GM12878 (cell line): ENCODE measurements around the gene TBC1D22B. TPM values are rescaled to one million over a fixed set of nuclear protein-coding genes. Genes with fewer than 3 reads are reported as not detected.

Experiments used
- ATAC-seq: fragments of 200-7000 bp; cut with Tn5 transposase; 3 replicates; pipeline ENCODE4 v1.9.1; 2020; ENCODE audit warnings: mild to moderate bottlenecking, moderate library complexity
- BruUV-seq: library from RNA; stranded (reverse); fragments of 400-500 nt; replicated peaks from 2 replicates; lab custom pipeline; 2021; lab: Mats Ljungman, UMichigan
- CTCF ChIA-PET: fragments of 300-600 bp; sonication (Branson Sonifier 250); formaldehyde crosslinking; extraction: SDS; loops from one replicate; lab custom pipeline; 2021; ENCODE audit warnings: inconsistent platforms; lab: Yijun Ruan, JAX
- POLR2A ChIA-PET: fragments of 350-600 bp; formaldehyde crosslinking; extraction: SDS; loops from one replicate; lab custom pipeline; 2021; ENCODE audit warnings: inconsistent platforms; lab: Charles Lee
- RAD21 ChIA-PET: fragments of 300-600 bp; sonication (Branson Sonifier 250); formaldehyde crosslinking; loops from one replicate; lab custom pipeline; 2023; ENCODE audit warnings: antibody characterized with exemption; ENCODE audit not compliant: unreplicated experiment; lab: Charles Lee
- SMC1A ChIA-PET: fragments of 300-600 bp; sonication (Branson Sonifier 250); formaldehyde crosslinking; loops from one replicate; lab custom pipeline; 2023; ENCODE audit not compliant: unreplicated experiment, uncharacterized antibody; lab: Charles Lee
- DNase-seq: peaks from one replicate; pipeline ENCODE4 v3.0.0-alpha.2; 2011; ENCODE audit warnings: low read depth, low spot score
- FAIRE-seq: peaks from 3 replicates; lab custom pipeline; 2011; peaks lifted over from hg19 to GRCh38; lab: Jason Lieb, UNC
- H2AFZ ChIP-seq: 2 replicates; pipeline ENCODE4 v1.6.0; 2011; ENCODE audit warnings: low read depth, low read length, control low read depth; ENCODE audit not compliant: control insufficient read depth
- H3K27ac ChIP-seq: 2 replicates; pipeline ENCODE4 v1.5.1; 2011; ENCODE audit warnings: control low read depth; ENCODE audit not compliant: control insufficient read depth, insufficient read depth
- H3K27me3 ChIP-seq, 2 experiments: replicated peaks in 1 of 2; 2 replicates each; pipeline versions ENCODE4 v1.6.0 to v1.6.1; 2011; ENCODE audit warnings: low read length in 1 of 2; ENCODE audit not compliant: control insufficient read depth in 2 of 2, insufficient read depth in 2 of 2
- H3K36me3 ChIP-seq, 2 experiments: 2 replicates each; pipeline ENCODE4 v1.5.1; 2011; ENCODE audit warnings: low read length in 1 of 2; ENCODE audit not compliant: control insufficient read depth in 2 of 2, insufficient read depth in 2 of 2
- H3K4me1 ChIP-seq: 2 replicates; pipeline ENCODE4 v1.6.1; 2011; ENCODE audit warnings: mild to moderate bottlenecking, low read length, moderate library complexity, mixed read lengths; ENCODE audit not compliant: control insufficient read depth, insufficient read depth
- H3K4me2 ChIP-seq: 2 replicates; pipeline ENCODE4 v1.6.0; 2011; ENCODE audit warnings: control low read depth; ENCODE audit not compliant: control insufficient read depth, insufficient read depth
- H3K4me3 ChIP-seq: fragments of 200-600 bp; sonication (generic); 2 replicates; pipeline ENCODE4 v1.5.1; 2016
- H3K79me2 ChIP-seq: 2 replicates; pipeline ENCODE4 v1.6.0; 2011; ENCODE audit warnings: low read length; ENCODE audit not compliant: control insufficient read depth, insufficient read depth
- H3K9ac ChIP-seq: 2 replicates; pipeline ENCODE4 v1.8.0; 2011; ENCODE audit warnings: low read length, control low read depth, mixed read lengths; ENCODE audit not compliant: control insufficient read depth, insufficient read depth
- H3K9me3 ChIP-seq: replicated peaks from 3 replicates; pipeline ENCODE4 v1.5.1; 2011; ENCODE audit warnings: mild to moderate bottlenecking, low read length; ENCODE audit not compliant: control insufficient read depth, insufficient read depth
- H4K20me1 ChIP-seq: 2 replicates; pipeline ENCODE4 v1.6.0; 2011; ENCODE audit not compliant: control insufficient read depth, insufficient read depth
- CHD1 ChIP-seq: IDR thresholded peaks from 2 replicates; pipeline ENCODE4 v1.6.1; 2012; ENCODE audit warnings: low read depth, low read length, improper control_type of control experiment
- CREB1 ChIP-seq: IDR thresholded peaks from 2 replicates; pipeline ENCODE4 v1.6.1; 2012; ENCODE audit warnings: low read depth, mild to moderate bottlenecking, inconsistent platforms
- DPF2 ChIP-seq: fragments of 450-650 bp; IDR thresholded peaks from 2 replicates; pipeline ENCODE4 v1.6.1; 2017; ENCODE audit warnings: mild to moderate bottlenecking
- EP300 ChIP-seq, 2 experiments: fragments of 150-350 bp in 1 of 2; IDR thresholded peaks; 2 replicates each; pipeline ENCODE4 v1.6.1; 2011 to 2012; ENCODE audit warnings: low read depth in 2 of 2, low read length in 2 of 2, borderline replicate concordance in 1 of 2, improper control_type of control experiment in 1 of 2, inconsistent platforms in 1 of 2; ENCODE audit not compliant: control insufficient read depth in 1 of 2
- IRF3 ChIP-seq: fragments of 450-650 bp; IDR thresholded peaks from 2 replicates; pipeline ENCODE4 v1.6.1; 2014; ENCODE audit warnings: mild to moderate bottlenecking
- MTA3 ChIP-seq: IDR thresholded peaks from 2 replicates; pipeline ENCODE4 v1.6.1; 2012; ENCODE audit warnings: low read length, inconsistent platforms, borderline replicate concordance
- MYB ChIP-seq: fragments of 150-350 bp; IDR thresholded peaks from 2 replicates; pipeline ENCODE4 v1.6.1; 2014; ENCODE audit warnings: mild to moderate bottlenecking, low read depth, low read length, borderline replicate concordance
- NRF1 ChIP-seq: conservative IDR thresholded peaks from 2 replicates; pipeline ENCODE4 v1.6.1; 2011; ENCODE audit warnings: mild to moderate bottlenecking, low read depth, low read length, improper control_type of control experiment
- RBBP5 ChIP-seq: fragments of 200-600 bp; sonication (generic); conservative IDR thresholded peaks from 2 replicates; pipeline ENCODE4 v1.6.1; 2016
- RELA ChIP-seq: fragments of 450-650 bp; IDR thresholded peaks from 2 replicates; pipeline ENCODE4 v1.8.0; 2014; ENCODE audit warnings: borderline replicate concordance; ENCODE audit not compliant: partially characterized antibody
- SP1 ChIP-seq: IDR thresholded peaks from one replicate; pipeline ENCODE4 v1.6.1; 2011; ENCODE audit warnings: low read depth, low read length
- USF2 ChIP-seq: IDR thresholded peaks from 2 replicates; pipeline ENCODE4 v1.6.1; 2011; ENCODE audit warnings: low read depth, low read length, improper control_type of control experiment, borderline replicate concordance
- WGBS: methylation state at CpG from one replicate; pipeline ENCODE4 v1.1.6; 2016; ENCODE audit warnings: low lambda C conversion rate; ENCODE audit not compliant: insufficient replicate concordance, insufficient coverage; ENCODE audit errors: missing lambda C conversion rate; 5-methylcytosine and 5-hydroxymethylcytosine counted together
- in situ Hi-C: fragments of 300-500 bp; cut with MboI; formaldehyde crosslinking; loops from 9 replicates; pipeline ENCODE4 v1.14.3; 2018; ENCODE audit warnings: mixed read lengths
- intact Hi-C: fragments of 100-400 bp; cut with micrococcal nuclease; formaldehyde crosslinking; loops from one replicate; pipeline ENCODE4 v1.14.2; 2022; ENCODE audit not compliant: unreplicated experiment
- polyA plus RNA-seq, 11 experiments: library from polyadenylated mRNA; depleted of rRNA in 4 of 11; unstranded in 6 of 11; stranded (reverse) in 5 of 11; fragments of >200 nt; fragmentation: Nextera tagmentation in 4 of 11; fragmentation: Illumina TruSeq in 1 of 11; extraction: Ambion mirVana in 4 of 11; extraction: Trizol in 1 of 11; gene quantifications; 1 replicate in 1 of 11; 2 replicates in 10 of 11; pipeline versions ENCODE4 v1.2.1 to v1.2.3, GENCODE V29; 2011 to 2016; ENCODE audit warnings: inconsistent platforms in 2 of 11, missing spikeins in 2 of 11, low read depth in 1 of 11
- total RNA-seq, 4 experiments: library from RNA; depleted of rRNA in 3 of 4; stranded (reverse); fragments of >200 nt in 3 of 4; fragmentation: Illumina TruSeq in 1 of 4; extraction: Trizol in 1 of 4; gene quantifications; 2 replicates each; pipeline versions ENCODE4 v1.2.1 to v1.2.3, GENCODE V29; 2013 to 2021

The TBC1D22B gene
- total and polyA plus RNA-seq, 10 of the 15 experiments (the other 5 are each of a cell fraction or from before 2014, with no cell fraction given), result 3.4 to 18.7 (median 14.1) TPM

GRCh38 chr6:37239526-37239925, 18.0 kb upstream of the TBC1D22B start:
- FAIRE-seq, result no peak
- ATAC-seq, result no peak
- H2AFZ ChIP-seq, result no peak overlapping the region
- SMC1A ChIA-PET, result interaction anchor here (0.7 to 2.6 kb wide), 3 partner anchors 18 to 20 kb away, joined by 3 to 6 read pairs (median 5); partner anchors contain the start of genes TBC1D22B and TMEM217
- H3K27ac ChIP-seq, result no peak overlapping the region
- RAD21 ChIA-PET, result interaction anchor here (0.7 to 1.2 kb wide), 4 partner anchors 18 to 299 kb away, joined by 3 to 5 read pairs (median 4); partner anchors contain the start of genes TBC1D22B and TMEM217
- H3K4me1 ChIP-seq, result peaks cover 9% of the 10 kb centered on the region; the same call in 1 of the 2 replicates
- H3K27me3 ChIP-seq, result no peaks in the 10 kb centered on the region
- H3K9me3 ChIP-seq, result no peaks in the 10 kb centered on the region
- no peak overlapping the region for H3K9ac ChIP-seq
- no peaks in the 10 kb centered on the region for H3K36me3 ChIP-seq
- no peak overlapping the region for H3K4me3 ChIP-seq
- BruUV-seq, result no TSS peak
- POLR2A ChIA-PET, result interaction anchor here (0.7 to 1.0 kb wide), 2 partner anchors 18 to 48 kb away, joined by 4 to 6 read pairs; partner anchors contain the start of genes TBC1D22B and TMEM217
- in situ Hi-C loops (no loop called here), intact Hi-C loops (no loop called here)
- H3K4me2 ChIP-seq, result peak overlapping the region; percentile 4; the same call in 1 of the 2 replicates
- no peaks in the 10 kb centered on the region for H3K79me2 ChIP-seq
- no peaks in the 10 kb centered on the region for H4K20me1 ChIP-seq
- DNase-seq, result no peak
- 0 out of 2 replicates have a peak, but pooled peaks have one; percentile 1 for TF ChIP-seq MTA3
- no peak for TF ChIP-seq CREB1
- TF ChIP-seq, all 136 proteins: peak for 1
- CTCF ChIA-PET, result interaction anchor here (0.6 to 2.0 kb wide), 5 partner anchors 14 to 327 kb away, joined by 3 to 4 read pairs (median 3); no protein-coding TSS in a partner anchor
- WGBS, result 97% methylated on average over 3 of the region's 3 CpGs

GRCh38 chr6:37239950-37240713, 17.4 kb upstream of the TBC1D22B start:
- Histone ChIP-seq H3K9ac (no peak overlapping the region), H3K27me3 (no peaks in the 10 kb centered on the region), H3K9me3 (no peaks in the 10 kb centered on the region), H3K4me2 (peak overlapping the region; percentile 4; the same call in 1 of the 2 replicates), H3K79me2 (no peaks in the 10 kb centered on the region), H3K36me3 (no peaks in the 10 kb centered on the region), H3K4me3 (no peak overlapping the region), H2AFZ (peak overlapping the region; percentile 6; the same call in 1 of the 2 replicates), H4K20me1 (no peaks in the 10 kb centered on the region), H3K27ac (no peak overlapping the region), H3K4me1 (peaks cover 9% of the 10 kb centered on the region; the same call in 1 of the 2 replicates)
- DNase-seq (peak; percentile 69), ATAC-seq (peak; percentile 85), FAIRE-seq (peak; percentile 44)
- WGBS, result 44% methylated on average over 4 of the region's 4 CpGs
- in situ Hi-C loops, result no loop called here
- CTCF ChIA-PET, result interaction anchor here (0.6 to 2.0 kb wide), 5 partner anchors 15 to 326 kb away, joined by 3 to 4 read pairs (median 3); no protein-coding TSS in a partner anchor
- intact Hi-C loops, result no loop called here
- RAD21 ChIA-PET, result interaction anchor here (0.7 to 1.2 kb wide), 4 partner anchors 18 to 299 kb away, joined by 3 to 5 read pairs (median 4); partner anchors contain the start of genes TBC1D22B and TMEM217
- no TSS peak for BruUV-seq
- POLR2A ChIA-PET, result interaction anchor here (0.5 to 1.0 kb wide), 3 partner anchors 17 to 1475 kb away, joined by 3 to 6 read pairs (median 4); partner anchors contain the start of genes DNAH8, TBC1D22B and TMEM217
- SMC1A ChIA-PET, result interaction anchor here (0.7 to 2.6 kb wide), 3 partner anchors 8 to 20 kb away, joined by 3 to 6 read pairs (median 5); partner anchors contain the start of genes TBC1D22B and TMEM217
- no peak for TF ChIP-seq RBBP5
- no peak for TF ChIP-seq CHD1
- no peak for TF ChIP-seq EP300 (IDR thresholded peaks at IDR 0.05; ENCODE audit: borderline replicate concordance in 1 of 2, control insufficient read depth in 1 of 2, low read depth in 2 of 2, low read length in 2 of 2)
- no peak for TF ChIP-seq USF2
- no peak for TF ChIP-seq IRF3
- TF ChIP-seq NRF1, result no peak
- TF ChIP-seq RELA, result no peak
- no peak for TF ChIP-seq SP1
- peak; percentile 76; the same call in 1 of the 2 replicates for TF ChIP-seq DPF2
- no peak for TF ChIP-seq MYB
